ENCODE data around the gene PARM1. TPM values are rescaled to one million over a fixed set of nuclear protein-coding genes. Genes with fewer than 3 reads are reported as not detected.

Gene PARM1
- total RNA-seq, 2 donors from 2014 or later: 105 to 133 TPM

DNA sequence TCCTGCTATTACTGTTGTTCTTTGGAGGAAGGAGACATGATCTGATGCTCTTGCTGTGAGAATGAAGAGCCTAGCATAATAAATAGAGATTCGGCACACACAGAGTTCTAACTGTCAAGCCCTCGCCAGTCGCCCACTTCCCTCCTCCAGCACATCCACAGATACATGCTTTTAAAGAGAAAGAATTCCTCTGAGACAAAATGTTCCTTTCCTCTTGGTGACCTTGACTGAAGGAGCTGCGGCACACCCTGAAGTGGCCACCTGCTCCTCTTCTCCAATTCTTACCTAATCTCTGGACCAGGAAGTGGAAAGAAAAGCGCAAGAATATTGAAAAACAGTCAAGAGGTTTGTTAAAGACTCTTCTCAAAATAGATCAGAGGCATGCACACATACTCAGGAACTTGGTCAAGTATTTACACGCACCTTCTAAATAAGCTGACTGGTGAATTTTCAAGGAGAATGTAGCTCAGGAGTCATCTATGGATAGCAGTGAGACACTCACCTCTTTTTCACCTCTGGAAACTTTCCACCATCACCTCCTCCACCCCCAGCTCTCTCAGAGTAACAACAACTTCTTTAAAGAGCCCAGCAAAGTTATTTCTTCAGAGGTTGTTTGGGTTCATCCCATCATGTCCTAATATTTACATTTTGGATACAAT lies 95.4 kb downstream of the PARM1 start:
- Histone ChIP-seq H3K36me3 (no peaks in the 10 kb centered on the region), H3K4me3 (no peak overlapping the region), H3K9me3 (no peaks in the 10 kb centered on the region), H3K27me3 (replicated peaks; ENCODE audit: insufficient read depth) (no peaks in the 10 kb centered on the region), H3K27ac (no peak overlapping the region), H3K4me1 (replicated peaks) (no peaks in the 10 kb centered on the region)
- intact Hi-C loops (cut with DNase I): no loop called here
- DNase-seq (ENCODE audit: low spot score): no peak
- no peak for TF ChIP-seq POLR2A (IDR thresholded peaks at IDR 0.05)
- TF ChIP-seq POLR2AphosphoS5 (IDR thresholded peaks at IDR 0.05): no peak
- TF ChIP-seq, protein P1, sequence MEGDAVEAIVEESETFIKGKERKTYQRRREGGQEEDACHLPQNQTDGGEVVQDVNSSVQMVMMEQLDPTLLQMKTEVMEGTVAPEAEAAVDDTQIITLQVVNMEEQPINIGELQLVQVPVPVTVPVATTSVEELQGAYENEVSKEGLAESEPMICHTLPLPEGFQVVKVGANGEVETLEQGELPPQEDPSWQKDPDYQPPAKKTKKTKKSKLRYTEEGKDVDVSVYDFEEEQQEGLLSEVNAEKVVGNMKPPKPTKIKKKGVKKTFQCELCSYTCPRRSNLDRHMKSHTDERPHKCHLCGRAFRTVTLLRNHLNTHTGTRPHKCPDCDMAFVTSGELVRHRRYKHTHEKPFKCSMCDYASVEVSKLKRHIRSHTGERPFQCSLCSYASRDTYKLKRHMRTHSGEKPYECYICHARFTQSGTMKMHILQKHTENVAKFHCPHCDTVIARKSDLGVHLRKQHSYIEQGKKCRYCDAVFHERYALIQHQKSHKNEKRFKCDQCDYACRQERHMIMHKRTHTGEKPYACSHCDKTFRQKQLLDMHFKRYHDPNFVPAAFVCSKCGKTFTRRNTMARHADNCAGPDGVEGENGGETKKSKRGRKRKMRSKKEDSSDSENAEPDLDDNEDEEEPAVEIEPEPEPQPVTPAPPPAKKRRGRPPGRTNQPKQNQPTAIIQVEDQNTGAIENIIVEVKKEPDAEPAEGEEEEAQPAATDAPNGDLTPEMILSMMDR (IDR thresholded peaks at IDR 0.05): no peak
- 71% methylated on average over 6 of the region's 6 CpGs for WGBS

- TF ChIP-seq, protein P1 (IDR thresholded peaks at IDR 0.05): no peak
- no peak for TF ChIP-seq POLR2AphosphoS5 (IDR thresholded peaks at IDR 0.05)
- no peak for TF ChIP-seq POLR2A (IDR thresholded peaks at IDR 0.05)
- 56% methylated on average over 1 of the region's 1 CpG for WGBS
- Histone ChIP-seq H3K36me3 (no peaks in the 10 kb centered on the region), H3K4me1 (replicated peaks) (no peaks in the 10 kb centered on the region), H3K27me3 (replicated peaks; ENCODE audit: insufficient read depth) (no peaks in the 10 kb centered on the region), H3K27ac (no peak overlapping the region), H3K9me3 (no peaks in the 10 kb centered on the region), H3K4me3 (no peak overlapping the region)
- intact Hi-C loops (cut with DNase I): no loop called here
- no peak for DNase-seq (ENCODE audit: low spot score)
These were observed 97.1 kb downstream of the PARM1 start for GRCh38 chr4:75030028-75030427.

DNA sequence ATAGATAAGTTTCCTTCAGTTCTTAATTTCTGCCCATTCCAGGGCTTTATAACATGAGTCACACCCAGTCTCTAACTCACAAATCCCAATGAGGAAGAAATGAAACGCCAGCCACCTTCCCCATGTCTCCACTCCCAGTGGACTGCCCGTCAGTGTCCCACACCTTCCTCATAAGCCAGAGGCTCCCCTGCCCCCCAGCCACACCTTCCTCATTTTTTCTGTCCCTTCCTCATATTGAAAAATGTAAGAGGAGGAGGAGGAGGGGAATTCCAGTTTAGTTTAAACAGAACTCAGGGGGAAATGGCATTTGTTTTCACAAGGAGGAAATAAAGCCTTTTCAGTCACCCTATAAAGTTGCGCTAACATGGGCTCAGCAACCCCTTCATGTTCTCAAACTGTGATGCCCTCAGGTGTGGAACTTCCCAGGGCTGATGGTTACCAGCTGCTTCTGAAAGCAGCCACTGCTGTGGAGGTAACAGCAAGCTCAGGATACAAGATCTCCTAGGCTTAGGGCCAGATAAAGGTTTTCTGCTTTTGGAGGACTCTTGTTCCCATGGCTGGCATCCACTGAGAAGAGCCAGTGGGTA lies 97.8 kb downstream of the PARM1 start:
- 44% methylated on average over 3 of the region's 3 CpGs for WGBS
- DNase-seq (ENCODE audit: low spot score): no peak
- intact Hi-C loops (cut with DNase I): no loop called here

DNA sequence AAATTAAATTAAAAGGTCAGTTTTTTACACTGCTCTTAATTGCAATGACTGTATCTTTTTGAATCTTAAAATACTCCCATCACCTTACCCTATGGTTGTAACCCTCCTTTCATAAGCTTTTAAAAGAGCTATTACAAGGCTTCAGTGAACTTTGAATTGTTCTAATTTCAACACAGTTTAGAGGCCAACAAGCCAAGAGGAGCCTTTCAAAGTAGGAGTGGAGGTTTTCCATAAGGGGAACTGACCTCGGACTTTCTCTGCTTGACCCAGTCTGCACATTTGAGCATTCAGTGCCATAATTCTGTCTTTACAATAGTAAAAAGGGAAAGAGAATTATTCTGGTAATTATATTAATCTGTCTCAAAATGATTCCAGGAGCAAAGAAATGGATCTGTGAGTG lies 98.9 kb downstream of the PARM1 start:
- Histone ChIP-seq H3K27ac (no peak overlapping the region), H3K9me3 (no peaks in the 10 kb centered on the region), H3K4me1 (replicated peaks) (no peaks in the 10 kb centered on the region), H3K27me3 (replicated peaks; ENCODE audit: insufficient read depth) (no peaks in the 10 kb centered on the region), H3K4me3 (no peak overlapping the region), H3K36me3 (no peaks in the 10 kb centered on the region)
- no peak for DNase-seq (ENCODE audit: low spot score)
- WGBS: 71% methylated on average over 1 of the region's 1 CpG
- intact Hi-C loops (cut with DNase I): no loop called here
- TF ChIP-seq POLR2AphosphoS5 (IDR thresholded peaks at IDR 0.05) (no peak), POLR2A (IDR thresholded peaks at IDR 0.05) (no peak)
- TF ChIP-seq, protein P1 (IDR thresholded peaks at IDR 0.05): no peak

More for the DNA sequence above, 97.8 kb downstream of the PARM1 start:
- no peak for TF ChIP-seq POLR2A (IDR thresholded peaks at IDR 0.05)
- TF ChIP-seq, protein P1 (IDR thresholded peaks at IDR 0.05): no peak
- TF ChIP-seq POLR2AphosphoS5 (IDR thresholded peaks at IDR 0.05): no peak
- Histone ChIP-seq H3K27me3 (replicated peaks; ENCODE audit: insufficient read depth) (no peaks in the 10 kb centered on the region), H3K4me1 (replicated peaks) (no peaks in the 10 kb centered on the region), H3K9me3 (no peaks in the 10 kb centered on the region), H3K4me3 (no peak overlapping the region), H3K36me3 (no peaks in the 10 kb centered on the region), H3K27ac (no peak overlapping the region)

DNA sequence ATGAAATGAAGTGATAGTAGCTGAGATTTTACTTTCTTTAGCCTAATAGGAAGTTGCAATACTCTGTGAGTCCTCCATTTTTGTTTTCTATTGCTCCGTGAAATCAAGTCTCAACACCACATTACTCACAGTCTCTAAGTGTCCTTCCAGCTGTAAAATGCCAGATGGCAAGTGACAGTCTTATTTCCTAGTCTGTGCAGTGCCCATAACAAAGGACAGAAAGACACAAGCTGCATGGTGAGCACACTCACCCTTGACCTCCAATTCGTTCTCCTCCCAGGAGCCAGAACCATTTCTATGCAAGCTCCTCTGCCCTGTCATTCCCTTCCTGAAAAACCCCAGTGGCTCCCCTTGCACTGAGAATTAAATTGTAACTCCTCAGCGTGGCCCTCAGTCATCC lies 101.6 kb downstream of the PARM1 start:
- intact Hi-C loops (cut with DNase I): no loop called here
- no peaks in the 10 kb centered on the region for H3K9me3 ChIP-seq
- no peaks in the 10 kb centered on the region for H3K36me3 ChIP-seq
- no peak for DNase-seq (ENCODE audit: low spot score)
- H3K27ac ChIP-seq: no peak overlapping the region
- no peaks in the 10 kb centered on the region for H3K27me3 ChIP-seq (replicated peaks; ENCODE audit: insufficient read depth)
- WGBS: 90% methylated on average over 3 of the region's 3 CpGs
- no peaks in the 10 kb centered on the region for H3K4me1 ChIP-seq (replicated peaks)
- H3K4me3 ChIP-seq: no peak overlapping the region
- TF ChIP-seq POLR2A (IDR thresholded peaks at IDR 0.05): no peak
- TF ChIP-seq, protein P1 (IDR thresholded peaks at IDR 0.05): no peak
- no peak for TF ChIP-seq POLR2AphosphoS5 (IDR thresholded peaks at IDR 0.05)
